Adrenal gland (tissue), 12 donors: ENCODE results near the gene KCNA2. TPM values are rescaled to one million over a fixed set of nuclear protein-coding genes. Genes with fewer than 3 reads are reported as not detected.

Experiments used
- DNase-seq, 7 donors: peaks; one replicate each; pipeline ENCODE4 v3.0.0-alpha.2; 2019 to 2020
- H3K27ac ChIP-seq, 5 donors: fragments of 200-600 bp; sonication (generic) in 4 of 5; 1 replicate in 3 of 5; 2 replicates in 2 of 5; pipeline versions ENCODE4 v1.5.1 to v1.8.0; 2016 to 2020; ENCODE audit warnings: mild to moderate bottlenecking in 1 of 5
- H3K27me3 ChIP-seq: fragments of 200-600 bp; 2 replicates; pipeline ENCODE4 v1.8.0; 2021
- H3K36me3 ChIP-seq, 2 donors: fragments of 200-600 bp; replicated peaks in 1 of 2; 1 replicate in 1 of 2; 2 replicates in 1 of 2; pipeline versions ENCODE4 v1.5.1 to v1.8.0; 2018 to 2022
- H3K4me1 ChIP-seq, 2 donors: fragments of 200-600 bp; replicated peaks in 1 of 2; 1 replicate in 1 of 2; 2 replicates in 1 of 2; pipeline versions ENCODE4 v1.5.1 to v1.8.0; 2018 to 2021
- H3K4me3 ChIP-seq, 4 donors: fragments of 200-600 bp; sonication (generic) in 3 of 4; one replicate each; pipeline ENCODE4 v1.5.1; 2016 to 2018
- H3K9me3 ChIP-seq, 3 donors: fragments of 200-600 bp; sonication (generic) in 1 of 3; replicated peaks in 1 of 3; 1 replicate in 2 of 3; 2 replicates in 1 of 3; pipeline versions ENCODE4 v1.5.1 to v1.8.0; 2016 to 2021
- CTCF ChIP-seq, 6 experiments: fragments of 450-650 bp in 4 of 6; fragments of 200-600 bp in 2 of 6; sonication (generic) in 1 of 6; IDR thresholded peaks; 1 replicate in 5 of 6; 2 replicates in 1 of 6; pipeline versions ENCODE4 v1.5.1 to v1.8.0; 2016 to 2021; ENCODE audit warnings: antibody characterized with exemption in 6 of 6, mild to moderate bottlenecking in 2 of 6, moderate library complexity in 1 of 6
- POLR2A ChIP-seq, 2 donors: fragments of 450-650 bp; IDR thresholded peaks; one replicate each; pipeline ENCODE4 v1.6.1; 2017; ENCODE audit warnings: antibody characterized with exemption in 2 of 2, mild to moderate bottlenecking in 2 of 2, moderate library complexity in 1 of 2
- WGBS, 4 donors: extraction: QIAGEN DNeasy Blood & Tissue Kit in 2 of 4; methylation state at CpG; one replicate each; pipeline versions ENCODE4 v1.1.5 to v1.1.7; 2013 to 2017; 5-methylcytosine and 5-hydroxymethylcytosine counted together
- intact Hi-C, 2 donors: fragments of 100-400 bp; cut with DNase I; formaldehyde crosslinking; loops; one replicate each; pipeline versions ENCODE4 v1.14.1 to v1.15.0; 2022 to 2023
- polyA plus RNA-seq, 3 donors: library from polyadenylated mRNA; stranded (reverse); fragments of 200-250 nt in 2 of 3; fragments of 350-450 nt in 1 of 3; fragmentation: Illumina TruSeq in 1 of 3; extraction: RNeasy Lipid Tissue Mini Kit (QIAGEN cat#74804) in 1 of 3; gene quantifications; one replicate each; pipeline ENCODE4 v1.2.3, GENCODE V29; 2013 to 2014
- total RNA-seq, 9 donors: library from RNA; depleted of rRNA in 4 of 9; stranded (reverse); fragments of >200 nt in 4 of 9; fragments of 120-200 nt in 1 of 9; fragmentation: NEBNext Ultra II Directional in 1 of 9; extraction: Animal tissue kit (Norgen Biotek cat#: 25700) in 1 of 9; gene quantifications; one replicate each; pipeline versions ENCODE4 v1.1.0 to v1.2.4, GENCODE V29; 2013 to 2023
- donor health status: healthy with polysubstance abuse.
- donor health status: Bipolar disorder and iron deficiency.
- donor health status: DM: yes; HTN: yes; CAD: no.
- donor health status: DM: no; HTN: no; CAD: no.
- donor health status: DM: no; HTN: no; CAD: no.
- donor health status: DM: yes; HTN: yes; CAD: no.

KCNA2 gene
- total and polyA plus RNA-seq, 12 donors, result 0.06 to 16.9 (median 0.38) TPM; not detected in 1

GRCh38 chr1:110547017-110547416, 59.1 kb downstream of the KCNA2 start:
- TF ChIP-seq CTCF (IDR thresholded peaks at IDR 0.05) (no peak), POLR2A (IDR thresholded peaks at IDR 0.05) (no peak)
- Histone ChIP-seq H3K9me3 (no peaks in the 10 kb centered on the region), H3K27me3 (peaks cover 6% of the 10 kb centered on the region), H3K27ac (no peak overlapping the region), H3K36me3 (no peaks in the 10 kb centered on the region), H3K4me1 (no peaks in the 10 kb centered on the region), H3K4me3 (no peak overlapping the region)
- WGBS, 4 donors, result 66 to 87% (median 76%) methylated on average over 2 of the region's 2 CpGs
- no peak for DNase-seq
- intact Hi-C loops, result no loop called here

- Histone ChIP-seq H3K4me3 (no peak overlapping the region), H3K27me3 (no peaks in the 10 kb centered on the region), H3K4me1 (no peaks in the 10 kb centered on the region), H3K9me3 (no peaks in the 10 kb centered on the region), H3K36me3 (no peaks in the 10 kb centered on the region), H3K27ac (no peak overlapping the region)
- TF ChIP-seq POLR2A (IDR thresholded peaks at IDR 0.05) (no peak), CTCF (IDR thresholded peaks at IDR 0.05) (no peak)
- DNase-seq, result no peak
- WGBS, 4 donors, result 40 to 64% (median 44%) methylated on average over 2 of the region's 2 CpGs
- intact Hi-C loops, result no loop called here
Measured at GRCh38 chr1:110545492-110545891, 60.7 kb downstream of the KCNA2 start.

GRCh38 chr1:110544753-110545152, 61.4 kb downstream of the KCNA2 start:
- Histone ChIP-seq H3K27me3 (no peaks in the 10 kb centered on the region), H3K36me3 (no peaks in the 10 kb centered on the region), H3K4me1 (no peaks in the 10 kb centered on the region), H3K27ac (no peak overlapping the region), H3K9me3 (no peaks in the 10 kb centered on the region), H3K4me3 (no peak overlapping the region)
- intact Hi-C loops, result no loop called here
- no peak for DNase-seq
- WGBS, 4 donors, result 50 to 58% (median 51%) methylated on average over 3 of the region's 3 CpGs
- TF ChIP-seq CTCF (IDR thresholded peaks at IDR 0.05) (no peak), POLR2A (IDR thresholded peaks at IDR 0.05) (no peak)

Other genes starting within 250 kb of the KCNA2 start
- gene SLC16A4, start 215.3 kb downstream of the KCNA2 start, total RNA-seq, result 10 to 100 TPM in 3 of 9 donors, 1 to 10 TPM in 6; 1.1 to 15.7 (median 4.8) TPM
- gene SLC16A4, start 215.3 kb downstream of the KCNA2 start, polyA plus RNA-seq, result 1 to 10 TPM; 2.8 to 4.7 (median 3.2) TPM
- gene LAMTOR5, start 198.7 kb downstream of the KCNA2 start, total RNA-seq, result 100 to 1,000 TPM in 7 of 9 donors, 10 to 100 TPM in 2; 81.3 to 152 (median 121) TPM
- gene LAMTOR5, start 198.7 kb downstream of the KCNA2 start, polyA plus RNA-seq, result 100 to 1,000 TPM; 211 to 299 (median 217) TPM
- gene PROK1, start 155.2 kb downstream of the KCNA2 start, total RNA-seq, result 10 to 100 TPM in 1 of 9 donors, 1 to 10 TPM in 6, under 1 TPM in 1, not detected in 1; 0.76 to 12.9 (median 6.4) TPM
- gene PROK1, start 155.2 kb downstream of the KCNA2 start, polyA plus RNA-seq, result 1 to 10 TPM; 4.0 to 6.2 (median 4.8) TPM
- gene KCNA10, start 87.2 kb downstream of the KCNA2 start, total RNA-seq, result not detected
- not detected for gene KCNA10, start 87.2 kb downstream of the KCNA2 start, polyA plus RNA-seq
- gene KCNA3, start 68.6 kb upstream of the KCNA2 start, total RNA-seq, result 1 to 10 TPM in 3 of 9 donors, under 1 TPM in 6; 0.12 to 1.9 (median 0.83) TPM
- under 1 TPM; 0.07 to 0.38 (median 0.16) TPM for gene KCNA3, start 68.6 kb upstream of the KCNA2 start, polyA plus RNA-seq